ENCODE measurements around the gene IL12RB1.
A peak's percentile ranks its signal among the peaks of the same experiment; 100 is the strongest.
"Not testable (repeated sequence)": the region's sequence is repeated elsewhere in the genome, so short reads cannot be mapped to it uniquely, and the experiment has no call there.

Gene IL12RB1

GRCh38 chr19:18044825-18045304 is 41.9 kb downstream of the IL12RB1 start:
- no peak for DNase-seq

- DNase-seq = no peak
These were observed 43.1 kb downstream of the IL12RB1 start for GRCh38 chr19:18043676-18044075.

GRCh38 chr19:18041054-18041453 is 45.7 kb downstream of the IL12RB1 start:
- no peak for DNase-seq

- DNase-seq = not testable (repeated sequence)
These were observed 54.6 kb downstream of the IL12RB1 start for GRCh38 chr19:18032102-18032501.

- not testable (repeated sequence) for DNase-seq
These were observed 55.3 kb downstream of the IL12RB1 start for GRCh38 chr19:18031401-18031800.

- DNase-seq = no peak
These were observed 57.0 kb downstream of the IL12RB1 start for GRCh38 chr19:18029617-18030338.

GRCh38 chr19:18027151-18027550 is 59.6 kb downstream of the IL12RB1 start:
- no peak for DNase-seq

GRCh38 chr19:18023622-18024251 is 63.0 kb downstream of the IL12RB1 start:
- DNase-seq = no peak

- peak; percentile 40 for DNase-seq
These were observed 65.5 kb downstream of the IL12RB1 start for GRCh38 chr19:18021121-18021755.

GRCh38 chr19:18020212-18021085 is 66.3 kb downstream of the IL12RB1 start:
- DNase-seq = no peak

- DNase-seq = no peak
These were observed 69.3 kb downstream of the IL12RB1 start for GRCh38 chr19:18017275-18018083.

GRCh38 chr19:18016209-18016910 is 70.4 kb downstream of the IL12RB1 start:
- no peak for DNase-seq

GRCh38 chr19:18014197-18014596 is 72.5 kb downstream of the IL12RB1 start:
- DNase-seq = no peak

GRCh38 chr19:18013210-18014111 is 73.3 kb downstream of the IL12RB1 start:
- no peak for DNase-seq

GRCh38 chr19:18010149-18010548 is 76.6 kb downstream of the IL12RB1 start:
- DNase-seq = no peak

GRCh38 chr19:18009412-18010066 is 77.2 kb downstream of the IL12RB1 start:
- DNase-seq = no peak
